Activated CD4-positive, alpha-beta T cell treated with anti-CD3 and anti-CD28 coated beads, Interleukin-2, amount 50 U/mL, for 16 hours (primary cell): ENCODE results near the gene VIPR2.

Source experiments
- DNase-seq: peaks from one replicate; pipeline ENCODE4 v3.0.0-alpha.2; 2020

The VIPR2 gene

DNA sequence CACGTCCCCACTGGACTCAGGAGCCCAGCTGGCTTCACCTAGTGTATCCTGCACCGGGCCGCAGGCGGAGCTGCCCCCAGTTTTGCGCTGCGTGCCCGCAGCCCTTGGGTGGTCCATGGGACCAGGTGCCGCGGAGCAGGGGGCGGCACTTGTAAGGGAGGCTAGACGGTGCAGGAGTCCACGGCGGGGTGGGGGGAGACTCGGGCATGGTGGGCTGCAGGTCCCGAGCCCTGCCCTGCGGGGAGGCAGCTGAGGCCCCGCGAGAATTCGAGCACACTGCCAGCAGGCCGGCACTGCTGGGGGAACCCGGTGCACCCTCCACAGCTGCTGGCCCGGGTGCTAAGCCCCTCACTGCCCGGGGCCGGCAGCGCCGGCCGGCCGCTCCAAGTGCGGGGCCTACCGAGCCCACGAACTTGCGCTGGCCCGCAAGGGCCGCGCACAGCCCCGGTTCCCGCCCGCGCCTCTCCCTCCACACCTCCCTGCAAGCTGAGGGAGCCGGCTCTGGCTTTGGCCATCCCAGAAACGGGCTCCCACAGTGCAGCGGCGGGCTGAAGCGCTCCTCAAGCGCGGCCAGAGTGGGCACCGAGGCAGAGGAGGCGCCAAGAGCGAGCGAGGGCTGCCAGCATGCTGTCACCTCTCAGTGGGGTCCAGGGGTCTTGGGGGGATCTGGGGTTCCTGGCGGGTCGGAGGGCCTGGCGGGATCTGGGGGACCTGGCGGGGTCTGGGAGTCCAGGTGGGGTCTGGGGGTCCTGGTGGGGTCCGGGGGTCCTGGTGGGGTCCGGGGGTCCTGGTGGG, 81.4 kb downstream of the VIPR2 start:
- no peak for DNase-seq

DNA sequence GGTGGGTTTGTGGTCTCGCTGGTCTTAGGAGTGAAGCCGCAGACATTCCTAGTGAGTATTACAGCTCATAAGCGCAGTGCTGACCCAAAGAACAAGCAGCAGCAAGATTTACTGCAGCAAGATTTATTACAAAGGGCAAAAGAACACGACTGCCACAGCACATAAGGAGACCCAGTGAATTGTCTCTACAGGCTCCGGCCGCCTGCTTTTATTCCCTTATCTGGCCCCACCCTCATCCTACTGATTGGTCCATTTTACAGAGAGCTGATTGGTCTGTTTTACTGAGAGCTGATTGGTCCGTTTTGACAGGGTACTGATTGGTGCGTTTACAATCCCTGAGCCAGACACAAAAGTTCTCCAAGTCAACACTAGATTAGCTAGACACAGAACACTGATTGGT, 82.1 kb downstream of the VIPR2 start:
- DNase-seq, result no peak

DNA sequence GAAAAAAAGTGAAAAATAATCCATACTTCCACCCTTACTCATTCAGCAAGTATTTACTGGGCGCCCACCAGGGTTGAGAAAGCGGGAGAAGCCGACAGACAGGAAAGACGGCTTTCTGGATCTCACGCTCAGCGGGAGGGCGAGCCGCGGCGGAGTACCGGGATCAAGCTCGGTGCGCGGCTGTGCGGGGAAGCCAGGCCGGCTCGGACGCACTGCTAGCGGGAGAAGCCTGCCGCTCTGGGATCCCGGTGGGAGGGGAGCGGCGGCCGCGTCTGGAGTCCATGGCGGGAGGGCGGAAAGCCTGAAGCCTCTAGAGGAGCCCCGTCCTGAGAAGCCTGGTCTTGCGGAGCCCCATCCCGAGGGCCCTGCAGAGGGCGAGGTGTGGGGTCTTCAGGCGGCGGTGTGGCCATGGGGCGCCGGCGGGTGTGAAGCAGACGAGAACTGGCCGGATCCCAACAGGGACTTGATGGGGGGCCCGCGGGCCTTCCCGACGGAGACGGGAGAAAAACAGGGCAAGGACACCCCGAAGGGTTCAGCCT, 82.9 kb downstream of the VIPR2 start:
- DNase-seq, result no peak

DNA sequence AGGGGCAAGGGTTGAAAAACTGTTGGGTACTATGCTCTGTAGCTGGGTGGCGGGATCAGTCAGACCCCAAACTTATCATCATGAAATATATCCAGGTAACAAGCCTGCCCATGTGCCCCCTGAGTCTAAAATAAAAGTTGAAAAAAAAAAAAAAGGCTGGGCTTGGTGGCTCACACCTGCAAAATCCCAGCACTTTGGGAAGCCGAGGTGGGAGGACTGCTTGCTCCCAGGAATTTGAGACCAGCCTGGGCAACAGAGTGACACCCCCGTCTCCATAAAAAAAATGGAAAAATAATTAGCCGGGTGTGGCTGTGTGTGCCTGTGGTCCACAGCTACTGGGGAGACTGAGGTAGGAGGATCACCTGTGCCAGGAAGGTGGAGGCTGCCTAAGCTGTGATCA, 83.5 kb downstream of the VIPR2 start:
- DNase-seq, result no peak

DNA sequence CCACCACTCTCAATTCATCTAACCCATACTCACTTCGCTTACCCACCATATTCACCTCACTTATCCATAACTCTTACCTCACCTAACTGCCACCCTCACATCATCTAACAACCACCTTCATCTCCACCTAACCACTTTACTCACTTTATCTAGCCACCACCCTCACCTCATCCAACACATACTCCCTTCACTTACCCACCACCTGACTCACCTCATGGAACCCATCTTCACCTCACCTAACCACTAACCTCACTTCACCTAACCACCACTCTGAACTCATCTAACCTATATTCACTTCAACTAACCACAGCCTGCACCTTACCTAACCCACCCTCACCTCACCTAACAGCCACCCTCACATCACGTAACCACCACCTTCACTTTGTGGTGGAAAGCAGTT, 84.2 kb downstream of the VIPR2 start:
- no peak for DNase-seq

DNA sequence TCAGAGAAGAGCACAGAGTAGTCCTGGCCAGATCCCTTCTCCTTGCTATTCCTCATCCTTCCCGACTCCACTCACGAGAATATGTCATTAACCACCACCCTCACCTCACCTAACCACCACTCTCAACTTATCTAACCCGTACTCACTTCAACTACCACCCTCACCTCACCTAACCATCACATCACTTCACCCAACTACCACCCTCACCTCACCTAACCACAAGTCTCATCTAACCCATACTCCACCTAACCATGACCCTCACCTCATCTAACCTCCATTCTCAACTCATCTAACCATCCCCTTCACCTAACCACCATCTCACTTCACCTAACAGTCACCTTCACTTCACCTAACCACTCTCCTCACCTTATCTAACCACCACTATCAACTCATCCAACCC, 85.0 kb downstream of the VIPR2 start:
- DNase-seq, result no peak

DNA sequence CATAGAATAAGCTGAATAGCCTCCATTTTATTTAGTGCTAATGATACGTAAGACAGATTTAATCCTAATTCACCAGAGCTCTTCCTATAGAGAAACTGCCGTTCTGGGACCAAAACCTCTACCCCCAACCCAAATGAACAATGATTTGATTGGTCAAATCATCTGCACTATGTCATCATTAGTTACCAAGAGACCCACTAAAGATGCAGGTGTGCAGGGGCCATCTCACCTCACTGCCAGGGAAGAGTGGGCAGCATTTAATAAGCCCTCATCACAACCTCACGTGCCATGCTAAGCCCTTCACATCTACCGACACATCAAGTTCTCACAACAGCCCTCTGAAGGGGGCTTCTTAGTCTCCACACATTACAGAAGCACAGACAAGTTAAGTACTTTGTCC, 87.0 kb downstream of the VIPR2 start:
- no peak for DNase-seq

DNA sequence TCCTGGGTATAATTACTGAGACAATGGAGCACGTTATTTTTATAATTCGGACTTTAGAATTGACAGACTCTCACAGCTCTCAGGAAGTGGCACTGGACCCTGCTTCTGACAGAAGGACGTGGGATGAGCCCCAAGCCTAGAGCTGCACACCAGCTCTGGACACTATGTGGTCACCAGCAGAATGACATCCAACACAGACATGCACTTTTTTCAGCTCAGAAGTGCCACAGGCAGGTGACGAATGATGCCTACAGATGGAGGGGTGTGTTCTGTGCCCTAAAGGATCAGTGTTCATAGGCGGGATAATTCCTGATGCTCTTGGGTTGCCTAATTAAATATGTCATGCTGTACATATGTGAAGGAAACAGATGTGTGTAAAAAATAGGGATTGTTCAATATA, 87.9 kb downstream of the VIPR2 start:
- no peak for DNase-seq

DNA sequence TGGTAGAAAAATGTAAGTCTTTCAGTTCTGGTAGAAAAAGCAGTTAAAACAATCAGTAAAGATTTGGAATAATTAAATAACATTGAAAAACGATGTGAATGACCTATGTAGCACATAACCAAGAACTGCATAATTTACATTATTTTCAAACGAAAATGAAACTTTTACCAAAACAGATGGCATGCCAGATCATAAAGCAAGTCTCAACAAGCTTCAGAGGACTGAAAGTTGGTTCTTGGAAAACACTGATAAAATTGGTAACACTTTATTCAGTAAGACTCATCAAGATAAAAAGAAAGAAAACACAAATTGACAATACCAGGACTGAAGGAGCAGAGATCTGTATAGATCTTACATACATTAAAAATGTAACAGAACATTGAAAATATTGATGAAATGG, 92.8 kb downstream of the VIPR2 start:
- no peak for DNase-seq

DNA sequence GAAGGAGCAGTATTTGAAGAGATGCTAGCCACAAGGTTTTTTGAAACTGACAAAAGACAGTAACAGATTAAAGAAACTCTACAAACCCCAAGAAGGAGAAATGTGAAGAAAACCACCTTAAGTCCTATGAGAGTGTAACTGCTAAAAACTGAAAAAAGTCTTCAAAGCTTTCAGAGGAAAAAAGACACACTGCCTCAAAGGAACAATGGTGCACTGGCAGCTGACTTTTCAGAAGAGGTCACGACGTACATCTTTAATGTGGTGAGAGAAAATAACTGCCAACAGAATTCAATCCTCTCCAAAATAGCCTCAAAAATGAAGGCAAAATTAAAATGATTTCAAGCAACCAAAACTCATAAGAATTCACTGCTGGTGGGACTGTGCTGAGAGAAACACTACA, 94.0 kb downstream of the VIPR2 start:
- DNase-seq, result no peak

DNA sequence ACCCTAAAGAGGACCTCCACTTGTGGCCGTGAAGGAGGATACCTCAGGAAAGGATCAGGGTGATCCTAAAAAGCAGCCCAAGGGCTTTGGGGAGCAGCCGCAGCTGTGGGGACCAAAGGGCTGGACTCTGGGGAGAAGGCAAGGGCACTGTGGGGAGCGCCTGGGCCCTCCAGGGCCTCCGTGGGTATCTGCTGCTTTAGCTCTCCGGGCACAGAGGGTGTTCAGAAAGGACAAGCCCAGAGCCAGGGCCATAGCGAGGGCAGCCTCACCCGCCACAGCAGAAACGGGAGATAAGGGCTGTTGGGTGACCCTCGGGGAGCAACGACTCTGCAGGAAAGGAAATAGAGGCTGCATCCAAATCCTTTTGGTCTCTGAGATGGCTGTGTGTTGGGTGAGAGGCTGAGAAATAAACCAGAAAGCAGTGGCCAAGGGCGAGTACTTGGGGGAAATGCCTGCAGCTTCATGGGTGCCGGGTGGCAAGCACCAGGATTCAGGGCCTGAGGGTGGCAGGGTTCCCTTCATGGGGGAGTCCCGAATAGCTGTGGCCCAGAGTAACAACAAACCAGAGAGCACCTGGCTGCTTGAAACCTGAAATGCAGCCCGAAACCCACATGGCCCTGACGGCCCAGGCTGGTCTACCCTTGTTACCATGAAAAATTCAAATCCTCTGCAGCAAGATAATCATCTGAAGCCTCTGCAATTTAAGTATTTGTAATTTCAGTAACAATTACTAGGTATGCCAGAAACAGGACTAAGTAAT, 95.2 kb downstream of the VIPR2 start:
- DNase-seq, result no peak

DNA sequence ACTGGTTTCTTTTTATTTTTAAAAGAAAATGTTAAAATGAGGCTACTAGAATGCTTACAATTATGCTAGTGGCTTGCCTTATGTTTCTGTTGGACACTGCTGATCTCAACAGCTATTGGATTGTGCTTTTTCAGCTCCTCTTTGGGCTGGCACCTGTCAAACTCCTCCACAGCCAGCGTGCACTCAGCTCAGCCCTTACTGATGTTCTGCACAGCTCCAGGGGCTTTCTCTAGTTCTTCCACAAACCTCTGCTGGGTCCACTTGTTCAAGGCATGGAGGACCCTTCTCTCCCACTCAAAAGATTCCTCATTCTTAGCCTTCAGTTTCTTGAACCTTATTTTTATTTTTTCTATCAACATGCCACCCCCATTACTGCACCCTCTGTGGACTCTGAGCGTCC, 96.0 kb downstream of the VIPR2 start:
- no peak for DNase-seq

DNA sequence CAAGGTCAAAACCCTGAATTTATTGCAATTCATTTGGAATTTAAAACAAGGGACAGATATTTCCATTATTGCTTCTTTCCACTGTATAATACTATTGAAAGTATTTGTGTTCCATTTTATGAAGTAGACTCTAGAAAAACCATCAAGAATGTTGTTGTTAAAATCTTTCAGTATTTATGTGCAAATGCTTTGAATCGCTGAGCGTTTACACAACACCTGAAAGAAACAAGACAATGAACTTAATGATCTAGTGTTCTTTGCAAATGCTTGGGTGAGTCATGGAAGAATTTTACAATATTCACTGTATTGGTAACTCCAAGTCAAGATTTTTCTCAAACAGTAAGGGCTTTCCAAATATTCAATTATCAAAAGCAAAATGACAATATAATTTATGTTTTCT, 97.1 kb downstream of the VIPR2 start:
- DNase-seq, result no peak

DNA sequence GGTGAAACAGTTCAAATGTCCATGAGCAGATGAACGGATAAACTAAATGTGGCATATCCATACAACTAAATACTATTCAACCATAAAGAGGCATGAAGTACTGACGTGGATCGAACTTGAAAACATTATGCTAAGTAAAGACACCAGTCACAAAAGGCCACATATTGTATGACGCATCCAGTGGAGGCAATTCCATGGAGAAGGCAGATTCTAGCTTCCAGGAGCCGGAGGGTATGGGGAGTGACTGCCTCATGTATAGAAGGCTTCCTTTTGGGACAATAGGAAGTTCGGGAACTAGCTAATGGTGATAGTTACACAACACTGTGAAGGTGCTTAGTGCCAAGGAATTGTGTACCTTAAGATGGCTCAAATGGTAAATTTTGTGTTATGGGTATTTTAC, 98.4 kb downstream of the VIPR2 start:
- no peak for DNase-seq

DNA sequence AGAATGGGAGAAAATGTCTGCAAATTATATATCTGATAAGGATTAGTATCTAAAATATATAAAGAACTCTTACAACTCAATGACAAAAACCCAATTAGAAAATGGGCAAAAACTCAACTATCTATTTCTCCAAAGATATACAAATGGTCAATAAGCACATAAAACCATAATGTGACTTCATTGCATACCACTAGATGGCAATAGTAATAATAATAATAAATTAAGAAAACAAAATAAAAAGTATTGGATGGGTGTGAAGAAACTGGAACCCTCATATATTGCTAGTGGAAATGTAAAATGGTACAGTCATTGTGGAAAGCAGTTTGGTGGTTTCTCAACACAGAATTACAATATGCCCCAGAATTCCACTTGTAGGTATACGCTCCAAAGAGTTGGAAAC, 98.8 kb downstream of the VIPR2 start:
- DNase-seq, result no peak

DNA sequence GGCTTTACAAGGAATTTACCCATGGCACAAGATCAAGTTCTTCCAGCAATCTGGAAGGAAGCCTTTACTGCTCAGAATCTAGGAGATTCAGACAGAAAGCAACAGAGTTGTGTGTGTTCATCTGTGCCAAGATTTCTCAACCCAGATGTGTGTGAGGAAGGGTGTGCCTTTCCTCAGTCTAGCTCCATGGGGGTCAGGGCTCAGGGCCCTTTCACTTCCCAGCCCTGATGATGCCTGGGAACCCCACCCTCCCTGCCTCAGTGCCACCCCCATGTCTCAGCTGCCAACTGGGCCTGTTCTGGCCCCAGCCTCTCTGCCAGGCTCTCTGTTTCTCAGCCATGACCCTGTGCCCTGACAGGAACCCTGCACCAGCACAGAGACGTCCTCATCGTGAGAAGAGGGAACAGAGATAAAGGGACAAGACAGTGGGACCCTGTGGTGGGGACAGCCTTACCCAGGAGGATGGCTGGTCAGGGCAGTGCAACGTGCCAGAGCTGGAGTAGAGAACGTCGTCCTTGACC, 102.0 kb downstream of the VIPR2 start:
- DNase-seq, result no peak

DNA sequence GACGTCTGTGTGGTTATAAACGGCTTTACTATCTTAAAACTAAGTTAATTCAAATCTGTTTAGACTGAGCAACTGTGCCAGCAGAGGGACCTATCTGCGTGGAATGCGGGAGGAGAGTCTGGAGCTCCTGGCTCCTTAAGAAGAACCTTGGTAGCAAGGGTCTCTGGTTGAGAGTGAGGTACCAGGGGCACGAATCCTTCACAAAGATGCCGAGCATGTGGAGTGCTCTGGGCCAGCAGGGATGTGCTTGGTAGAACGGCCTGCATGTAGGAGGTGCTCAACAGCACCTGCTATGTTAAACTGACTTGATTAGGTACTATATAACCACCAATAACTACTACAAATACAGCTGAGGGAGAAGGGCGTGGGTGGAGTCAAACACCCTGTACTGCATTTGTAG, 102.6 kb downstream of the VIPR2 start:
- DNase-seq, result no peak

DNA sequence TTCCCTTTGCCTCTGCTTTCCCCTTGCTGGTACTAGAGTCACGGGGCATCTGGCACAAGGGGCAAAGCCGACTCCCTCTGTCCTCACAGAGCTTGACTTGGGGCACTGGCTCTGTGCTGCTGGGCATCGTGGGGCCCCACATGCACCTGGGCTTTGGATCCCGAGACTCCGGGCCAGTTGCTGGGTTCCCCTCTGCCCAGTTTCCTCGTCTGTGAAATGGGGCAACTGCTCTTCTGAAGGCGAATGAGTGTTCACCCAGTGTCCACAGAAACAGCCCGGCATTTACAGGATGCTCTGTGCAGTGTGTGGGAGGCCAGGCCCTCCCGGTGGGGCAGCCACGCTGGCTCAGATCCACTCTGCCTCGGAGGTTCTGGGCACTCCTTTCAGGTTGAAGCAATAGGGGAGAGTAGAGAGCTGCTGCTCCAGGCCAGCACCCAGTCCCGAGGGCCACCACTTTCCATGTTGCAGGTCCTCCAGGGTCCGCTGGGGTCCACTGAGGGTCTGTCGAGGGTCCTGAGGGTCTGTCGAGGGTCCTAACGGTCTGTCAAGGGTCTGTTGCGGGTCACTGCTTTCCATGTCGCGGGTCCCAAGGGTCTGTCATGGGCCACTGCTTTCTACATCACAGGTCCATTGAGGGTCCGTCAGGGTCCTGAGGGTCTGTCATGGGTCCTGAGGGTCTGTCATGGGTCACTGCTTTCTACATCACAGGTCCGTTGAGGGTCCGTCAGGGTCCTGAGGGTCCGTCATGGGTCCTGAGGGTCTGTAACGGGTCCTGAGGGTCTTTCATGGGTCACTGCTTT, 103.6 kb downstream of the VIPR2 start:
- no peak for DNase-seq

DNA sequence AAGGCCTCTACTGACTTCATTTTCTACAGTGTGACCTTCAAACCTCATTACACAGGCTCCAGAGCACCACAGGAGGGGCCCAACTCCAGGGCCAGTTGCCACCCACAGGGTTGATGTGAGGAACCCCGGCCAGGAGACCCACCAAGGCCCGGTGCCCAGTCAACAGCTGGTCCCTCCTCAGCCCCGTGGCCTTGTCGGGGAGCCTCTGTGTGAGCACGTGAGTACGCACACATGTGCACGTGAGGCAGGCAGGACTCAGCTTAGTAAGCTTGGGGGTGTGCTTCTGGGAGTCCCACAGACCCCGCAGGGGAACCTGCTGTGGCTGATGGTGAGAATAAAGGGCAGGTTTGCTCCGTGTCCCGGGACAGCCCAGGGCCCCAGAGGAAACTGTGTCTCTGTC, 104.5 kb downstream of the VIPR2 start:
- no peak for DNase-seq

DNA sequence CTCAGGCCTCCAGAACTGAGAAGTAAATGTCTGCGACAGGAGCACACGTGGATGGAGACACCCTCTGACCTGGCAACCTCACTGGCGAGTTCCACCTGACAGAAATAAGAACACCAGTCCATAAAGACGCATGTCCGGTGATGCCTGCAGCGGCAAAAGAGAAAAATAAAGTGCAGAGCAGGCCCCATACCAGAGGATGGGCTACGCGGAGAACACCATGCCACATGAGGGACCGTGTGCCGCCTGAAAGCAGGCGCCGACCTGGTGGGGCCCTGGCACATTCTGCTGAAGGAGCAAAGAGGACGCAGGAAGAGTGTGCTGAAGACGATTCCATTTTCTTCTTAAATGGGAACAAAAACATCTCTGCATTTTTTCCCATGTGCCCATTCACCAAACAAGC, 105.0 kb downstream of the VIPR2 start:
- no peak for DNase-seq

DNA sequence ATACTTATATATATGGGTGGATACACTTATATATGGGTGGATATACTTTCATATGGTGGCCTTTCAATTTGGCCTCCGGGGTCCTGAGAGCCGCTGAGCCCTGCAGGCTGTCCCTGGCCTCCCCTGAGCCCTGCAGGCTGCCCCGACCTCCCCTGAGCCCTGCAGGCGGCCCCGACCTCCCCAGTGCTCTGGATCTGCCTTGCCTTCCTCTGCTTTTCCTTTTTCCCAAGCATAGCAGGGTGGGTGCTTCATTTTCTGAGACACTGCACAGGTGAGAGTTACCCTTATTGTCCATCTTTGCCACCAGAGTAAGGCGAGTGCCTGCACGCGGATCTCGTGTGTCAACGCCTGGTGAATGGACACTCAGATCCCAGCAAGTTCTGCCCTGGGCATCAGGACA, 106.6 kb downstream of the VIPR2 start:
- no peak for DNase-seq

DNA sequence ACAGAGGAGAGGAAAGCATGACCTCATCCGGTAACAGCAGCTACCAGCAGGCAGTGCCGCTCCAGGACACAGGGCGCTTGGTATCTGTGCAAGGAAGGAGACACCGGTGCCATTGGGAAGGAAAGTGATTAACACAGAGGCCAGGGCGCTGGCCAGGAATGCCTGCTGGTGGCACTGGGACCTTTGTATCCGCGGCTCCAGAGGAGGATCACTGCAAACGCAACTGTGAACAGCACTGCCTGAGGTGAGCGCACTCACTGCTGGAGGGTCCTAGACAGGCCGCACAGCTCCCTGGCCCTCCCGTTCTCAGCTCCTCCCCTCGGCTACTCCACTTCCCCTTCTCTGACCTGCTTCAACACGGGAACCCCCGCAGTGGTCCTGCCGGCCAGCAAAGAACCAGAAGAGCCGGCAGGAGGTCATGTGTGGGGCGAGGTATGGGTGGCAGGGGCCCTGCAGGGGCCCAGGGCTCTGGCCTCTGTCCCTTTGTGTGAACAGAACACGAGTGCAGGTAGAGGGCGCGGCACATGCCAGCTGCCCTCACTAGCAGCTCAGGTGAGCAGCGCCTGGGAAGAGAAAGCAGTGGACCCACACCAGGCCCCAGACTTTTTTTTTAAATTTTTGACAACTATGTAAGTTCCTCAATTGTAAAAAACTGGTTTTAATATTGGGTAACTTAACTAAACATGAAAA, 107.6 kb downstream of the VIPR2 start:
- DNase-seq, result no peak
